GM04504 (cell line): ENCODE results near the gene NFIC.
"Not testable (repeated sequence)": the region's sequence is repeated elsewhere in the genome, so short reads cannot be mapped to it uniquely, and the experiment has no call there.

Experiments
- DNase-seq: peaks from one replicate; pipeline ENCODE4 v3.0.0-alpha.2; 2012; ENCODE audit warnings: low read depth

Gene NFIC

DNA sequence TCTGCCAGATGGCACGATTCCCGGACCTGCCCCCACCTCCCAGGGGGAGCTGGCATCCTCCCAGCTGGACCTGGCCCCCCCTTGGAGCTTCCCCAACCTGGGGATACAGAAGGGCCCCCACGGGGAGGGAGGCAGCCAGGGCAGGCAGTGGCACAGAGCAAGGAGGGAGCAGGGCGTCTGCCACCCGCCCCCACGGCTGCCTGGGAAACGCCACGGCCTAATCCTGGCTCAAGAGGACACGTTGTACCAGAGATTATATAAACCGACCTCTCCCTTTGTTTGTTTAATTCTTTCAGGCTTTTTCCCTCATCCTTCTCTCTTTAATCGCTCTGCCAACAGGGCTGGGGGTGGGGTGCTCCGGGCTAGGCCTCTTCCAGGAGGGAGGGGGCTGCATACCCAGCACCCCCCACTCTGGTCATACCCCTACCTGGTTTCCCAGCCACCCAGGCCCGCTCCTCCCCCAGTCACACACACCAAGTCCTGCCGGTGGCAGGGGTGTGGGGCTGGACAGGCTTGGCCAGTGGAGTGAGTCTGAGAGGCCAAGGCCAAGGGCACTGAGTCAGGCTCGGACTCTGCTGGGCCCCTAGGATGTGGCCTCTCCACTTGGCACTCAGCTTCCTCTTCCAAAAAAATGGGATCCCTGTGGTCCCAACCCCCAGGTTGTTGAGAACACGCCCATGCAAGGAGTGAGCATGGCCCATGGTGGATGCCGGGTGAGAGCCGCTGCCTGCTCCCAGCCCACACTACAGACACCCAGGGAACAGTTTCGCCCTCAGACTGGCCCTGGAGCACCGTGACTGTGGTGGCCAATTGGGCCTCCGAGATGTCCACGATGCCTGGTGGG, 29.5 kb upstream of the NFIC start:
- no peak for DNase-seq

DNA sequence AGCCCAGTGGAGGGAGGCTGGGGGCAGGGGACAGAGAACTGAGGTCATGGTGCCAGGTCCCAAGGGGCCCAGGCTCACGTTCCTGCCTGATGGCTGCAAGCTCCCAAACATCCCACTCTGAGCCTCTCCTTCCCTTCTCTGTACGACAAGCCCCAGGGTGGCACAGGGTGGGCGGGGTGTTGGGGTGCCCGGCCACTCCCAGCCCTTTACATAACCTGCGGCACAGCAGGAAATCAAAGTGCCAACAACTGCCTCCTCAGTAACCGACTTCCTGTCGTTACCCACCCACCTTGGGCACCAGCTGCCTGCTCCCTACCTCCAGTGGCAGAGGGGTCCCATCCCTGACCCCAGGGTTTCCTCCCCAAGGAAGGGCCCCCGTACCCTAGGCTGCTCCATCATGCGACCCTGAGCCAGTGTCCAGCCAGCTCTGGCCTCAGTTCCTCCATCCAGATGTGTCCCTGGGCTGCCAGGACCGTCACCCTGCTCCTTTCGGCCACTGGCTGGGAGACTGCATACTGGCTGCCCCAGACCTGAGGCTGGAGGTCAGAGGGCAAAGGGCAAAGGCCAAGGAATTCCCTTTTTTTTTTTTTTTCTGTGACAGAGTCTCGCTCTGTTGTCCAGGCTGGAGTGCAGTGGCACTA, 27.7 kb upstream of the NFIC start:
- no peak for DNase-seq

DNA sequence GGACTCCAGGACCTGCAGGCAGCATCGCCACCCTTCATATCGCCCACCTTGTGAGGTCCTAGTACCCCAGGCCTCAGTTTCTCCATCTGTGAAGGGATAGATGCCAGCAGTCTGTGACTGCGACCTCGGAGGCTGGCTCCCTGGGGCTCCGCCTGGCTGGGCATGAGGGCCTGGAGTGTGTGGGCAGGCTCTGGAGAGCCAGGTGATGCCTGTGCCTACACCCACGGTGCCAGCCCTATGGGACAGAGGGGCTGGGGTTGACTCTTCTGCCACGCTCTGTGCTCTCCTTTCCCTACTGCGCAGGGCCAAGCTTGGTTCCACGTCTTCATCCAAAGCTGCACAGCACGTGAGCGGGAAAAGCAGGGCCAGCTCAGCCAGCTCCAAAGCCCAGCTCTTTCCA, 26.0 kb upstream of the NFIC start:
- DNase-seq, result no peak

DNA sequence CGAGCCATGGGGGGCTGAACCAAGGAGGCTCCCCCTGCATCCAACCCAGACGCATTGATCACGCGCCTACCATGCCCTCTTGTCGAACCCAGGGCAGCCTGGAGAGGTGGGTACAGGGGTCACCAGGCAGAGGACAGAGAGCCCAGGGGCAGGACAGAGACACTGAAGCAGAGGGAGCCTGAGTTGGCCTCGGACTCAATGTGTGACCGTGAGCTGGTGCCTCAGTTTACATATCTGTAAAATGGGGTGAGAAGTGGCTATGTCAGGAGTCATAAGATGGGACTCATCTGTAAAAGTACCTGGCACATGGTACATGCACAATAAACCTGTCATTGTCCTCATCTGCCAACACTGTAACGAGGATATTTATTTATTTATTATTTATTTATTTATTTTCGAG, 24.1 kb upstream of the NFIC start:
- no peak for DNase-seq

DNA sequence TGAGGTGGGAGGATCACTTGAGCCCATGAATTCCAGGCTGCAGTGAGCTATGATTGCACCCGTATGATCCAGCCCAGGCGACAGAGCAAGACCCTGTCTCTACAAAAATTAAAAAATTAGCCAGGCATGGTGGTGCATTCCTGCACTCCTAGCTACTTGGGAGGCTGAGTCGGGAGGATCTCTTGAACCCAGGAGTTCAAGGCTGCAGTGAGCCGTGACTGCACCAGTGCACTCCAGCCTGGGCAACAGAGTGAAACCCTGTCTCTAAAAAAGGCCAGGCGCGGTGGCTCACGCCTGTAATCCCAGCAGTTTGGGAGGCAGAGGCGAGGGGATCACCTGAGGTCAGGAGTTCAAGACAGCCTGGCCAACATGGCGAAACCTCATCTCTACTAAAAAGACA, 23.4 kb upstream of the NFIC start:
- not testable (repeated sequence) for DNase-seq

DNA sequence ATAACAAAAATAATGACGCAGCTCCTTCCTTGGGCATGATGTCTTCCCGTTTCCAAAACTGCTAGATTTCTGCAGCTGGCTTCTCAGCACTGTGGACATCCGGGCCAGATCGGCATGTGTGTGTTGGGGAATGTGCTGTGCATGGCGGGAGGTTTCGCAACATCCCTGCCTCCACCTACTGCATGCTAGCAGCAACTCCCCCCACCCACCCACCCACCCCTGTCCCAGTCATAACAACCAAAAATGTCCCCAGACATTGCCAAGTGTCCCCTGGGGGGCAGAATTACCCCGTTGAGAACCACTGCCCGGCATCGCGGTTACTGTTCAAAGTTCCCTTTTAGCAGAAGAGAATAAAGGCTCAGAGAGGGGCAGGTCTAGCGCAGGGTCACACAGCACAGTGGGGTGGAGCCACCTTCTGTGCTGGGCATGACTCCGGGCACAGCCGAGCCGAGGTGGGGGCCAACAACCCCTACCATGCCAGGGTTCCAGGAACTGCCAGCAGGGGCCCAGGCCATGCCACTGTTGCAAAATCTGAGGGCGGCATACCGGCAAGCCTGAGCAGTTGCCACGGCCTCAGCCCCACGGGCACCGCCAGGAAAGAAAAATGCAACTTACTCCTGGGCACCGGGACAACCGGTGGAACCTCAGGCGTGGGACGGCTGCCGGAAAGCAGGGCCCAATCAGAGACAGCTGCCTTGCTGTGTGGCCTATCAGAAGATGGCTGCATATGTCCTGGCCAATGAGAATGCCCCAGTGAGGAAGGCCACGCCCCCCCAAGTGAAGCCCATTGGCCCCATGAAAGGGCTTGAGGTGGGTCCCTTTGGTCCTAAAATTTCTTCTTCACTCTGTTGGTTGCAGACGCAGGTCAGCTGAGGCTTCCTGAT, 22.5 kb upstream of the NFIC start:
- DNase-seq, result peak; percentile 79

DNA sequence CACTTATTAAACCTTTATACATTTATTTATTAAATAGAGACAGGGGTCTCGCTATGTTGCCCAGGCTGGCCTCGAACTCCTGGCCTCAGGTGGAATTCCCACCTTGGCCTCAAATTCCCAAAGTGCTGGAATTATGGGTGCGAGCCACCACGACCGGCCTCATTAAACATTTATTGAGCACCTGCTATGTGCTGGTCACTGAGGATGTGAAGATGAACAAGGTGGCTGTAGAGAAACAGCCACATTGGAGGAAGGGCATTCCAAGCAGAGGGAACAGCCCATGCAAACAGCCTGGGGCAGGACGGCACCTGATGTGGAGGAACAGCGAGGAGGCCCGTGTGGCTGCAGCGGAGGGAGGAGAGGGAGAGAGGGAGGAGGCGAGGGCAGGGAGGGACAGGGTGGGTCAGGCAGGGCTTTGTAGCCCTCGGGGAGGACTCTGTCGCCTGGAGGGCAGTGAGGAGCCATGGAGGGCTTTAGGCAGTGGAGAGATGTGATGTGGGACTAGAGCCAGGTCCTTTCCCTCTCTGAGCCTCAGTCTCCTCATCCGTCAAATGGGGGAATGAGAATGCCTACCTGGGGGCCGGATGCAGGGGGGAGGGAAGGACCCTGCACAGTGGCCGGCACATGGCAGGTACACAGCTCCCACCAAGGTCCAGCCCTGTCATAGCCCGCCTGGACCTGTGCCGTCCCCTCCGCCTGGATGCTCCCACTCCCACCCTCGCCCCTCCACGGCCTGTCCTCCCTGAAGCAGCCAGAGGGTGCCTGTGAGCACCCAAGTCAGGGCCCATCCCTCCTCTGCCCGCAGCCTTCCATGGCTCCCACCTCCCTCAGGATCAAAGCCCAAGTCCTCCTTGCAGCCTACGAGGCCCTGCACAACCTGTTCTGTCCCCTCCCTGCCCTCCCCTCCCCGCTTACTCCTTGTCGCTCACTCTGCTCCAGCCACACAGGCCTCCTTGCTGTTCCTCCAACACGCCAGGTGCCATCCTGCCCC, 21.5 kb upstream of the NFIC start:
- DNase-seq, result no peak

DNA sequence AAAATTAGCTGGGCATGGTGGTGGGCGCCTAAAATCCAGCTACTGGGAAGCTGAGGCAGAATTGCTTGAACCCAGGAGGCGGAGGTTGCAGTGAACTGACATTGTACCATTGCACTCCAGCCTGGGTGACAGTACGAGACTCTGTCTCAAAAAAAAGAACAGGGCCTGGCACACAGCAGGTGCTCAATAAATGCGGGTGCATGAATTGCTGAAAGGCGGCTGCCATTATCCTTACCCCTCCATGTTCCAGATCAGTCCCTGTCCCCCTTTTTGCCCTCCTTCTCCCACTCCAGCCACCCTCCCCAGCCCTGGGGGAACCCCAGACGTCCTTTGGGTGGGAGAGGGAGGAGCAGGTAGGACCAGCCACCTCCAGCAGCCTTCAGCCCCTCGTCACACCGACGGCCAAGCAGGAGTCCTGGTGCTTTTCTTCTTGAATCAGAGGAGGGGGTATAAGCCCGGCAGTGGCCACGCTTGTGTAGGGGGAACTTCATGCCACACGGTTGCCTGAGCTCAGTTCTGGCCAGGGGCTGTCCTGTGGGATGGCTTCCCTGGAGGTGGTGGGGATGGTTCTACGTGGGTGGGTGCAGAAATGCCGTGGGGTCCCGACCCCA, 20.4 kb upstream of the NFIC start:
- no peak for DNase-seq

DNA sequence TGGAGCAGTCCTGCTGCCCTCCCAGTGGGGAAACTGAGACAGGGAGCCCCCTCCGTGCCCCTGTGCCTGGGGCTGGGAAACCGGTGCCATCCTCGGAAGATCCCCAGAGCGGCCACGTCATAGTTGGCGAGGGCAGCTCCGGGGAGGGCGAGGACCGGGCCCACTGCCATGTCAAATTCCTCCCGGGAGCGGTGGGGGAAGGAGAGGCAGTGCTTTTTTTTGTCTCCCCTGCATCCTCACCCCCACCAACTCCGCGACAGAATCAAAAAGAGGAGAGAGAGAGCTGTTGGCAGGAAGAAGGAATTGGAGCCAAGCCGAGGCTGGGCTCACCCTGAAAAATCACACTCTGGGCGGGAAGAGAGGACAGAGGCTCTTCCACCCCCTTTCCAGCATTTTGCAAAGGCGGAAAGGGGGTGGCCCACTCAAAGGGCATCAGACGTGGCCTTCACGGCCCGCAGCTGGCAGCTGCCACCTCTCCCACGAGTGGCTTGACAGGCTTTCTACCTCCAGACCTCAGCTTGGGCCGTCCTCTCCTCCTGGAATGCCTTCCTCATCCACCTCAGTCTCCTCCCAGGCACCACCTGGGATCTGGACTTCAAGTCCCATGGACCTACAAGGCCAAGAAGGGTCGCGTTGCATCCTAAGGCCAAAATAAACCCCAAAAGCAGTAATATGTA, 19.6 kb upstream of the NFIC start:
- no peak for DNase-seq

DNA sequence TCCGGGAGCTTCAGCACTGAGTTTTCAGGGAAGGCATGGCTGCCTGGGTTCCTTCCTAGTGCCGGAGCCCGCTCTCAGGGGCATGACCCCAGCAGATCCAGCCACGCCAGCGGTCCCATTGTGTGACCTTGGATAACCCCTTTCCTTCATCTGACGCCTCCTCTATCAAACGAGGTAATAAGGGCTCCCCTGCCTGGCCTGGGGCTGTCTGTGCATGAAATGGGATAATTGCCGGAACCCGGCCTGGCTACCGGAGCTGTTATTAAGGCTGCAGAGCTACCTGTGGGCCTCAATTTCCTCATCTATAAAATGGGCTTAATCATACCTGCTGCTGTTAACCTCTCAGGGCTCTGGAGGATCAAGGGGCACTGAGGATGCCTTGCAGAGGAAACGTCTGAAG, 18.3 kb upstream of the NFIC start:
- no peak for DNase-seq

DNA sequence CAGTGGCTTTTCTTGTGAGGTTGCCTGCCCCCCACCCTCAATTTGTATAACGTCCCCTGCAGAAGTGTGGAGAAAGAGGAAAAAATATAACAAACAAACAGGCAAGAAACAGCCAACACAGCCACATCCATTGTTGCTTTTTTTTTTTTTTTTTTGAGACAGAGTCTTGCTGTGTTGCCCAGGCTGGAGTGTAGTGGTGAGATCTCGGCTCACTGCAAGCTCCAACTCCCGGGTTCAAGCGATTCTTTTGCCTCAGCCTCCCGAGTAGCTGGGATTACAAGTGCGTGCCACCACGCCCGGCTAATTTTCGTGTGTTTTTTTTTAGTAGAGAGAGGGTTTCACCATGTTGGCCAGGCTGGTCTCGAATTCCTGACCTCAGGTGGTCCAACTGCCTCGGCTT, 17.9 kb upstream of the NFIC start:
- DNase-seq, result not testable (repeated sequence)

DNA sequence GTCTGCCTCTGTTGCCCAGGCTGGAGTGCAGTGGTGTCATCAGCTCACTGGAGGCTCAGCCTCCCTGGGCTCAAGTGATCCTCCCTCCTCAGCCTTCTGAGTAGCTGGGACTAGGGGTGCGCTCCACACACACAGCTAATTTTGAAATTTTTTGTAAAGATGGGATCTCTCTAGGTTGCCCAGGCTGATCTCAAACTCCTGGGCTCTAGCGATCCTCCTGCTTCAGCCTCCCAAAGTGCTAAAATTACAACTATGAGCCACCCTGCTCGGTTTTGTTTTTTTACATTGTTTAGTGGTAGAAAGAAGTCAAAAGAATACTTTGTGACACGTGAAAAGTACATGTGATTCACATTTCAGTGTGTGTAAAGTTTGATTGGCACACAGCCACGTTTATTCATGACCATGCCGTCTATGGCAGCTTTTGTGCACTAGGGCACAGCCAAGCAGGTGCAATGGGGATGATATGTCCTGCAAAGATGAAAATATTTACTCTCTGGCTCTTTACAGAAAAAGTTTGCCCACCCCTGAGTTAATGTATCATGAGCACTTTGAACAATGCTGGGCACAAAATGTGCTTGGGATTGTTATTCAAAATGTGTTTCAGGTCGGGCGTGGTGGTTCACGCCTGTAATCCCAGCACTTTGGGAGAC, 16.2 kb upstream of the NFIC start:
- no peak for DNase-seq

DNA sequence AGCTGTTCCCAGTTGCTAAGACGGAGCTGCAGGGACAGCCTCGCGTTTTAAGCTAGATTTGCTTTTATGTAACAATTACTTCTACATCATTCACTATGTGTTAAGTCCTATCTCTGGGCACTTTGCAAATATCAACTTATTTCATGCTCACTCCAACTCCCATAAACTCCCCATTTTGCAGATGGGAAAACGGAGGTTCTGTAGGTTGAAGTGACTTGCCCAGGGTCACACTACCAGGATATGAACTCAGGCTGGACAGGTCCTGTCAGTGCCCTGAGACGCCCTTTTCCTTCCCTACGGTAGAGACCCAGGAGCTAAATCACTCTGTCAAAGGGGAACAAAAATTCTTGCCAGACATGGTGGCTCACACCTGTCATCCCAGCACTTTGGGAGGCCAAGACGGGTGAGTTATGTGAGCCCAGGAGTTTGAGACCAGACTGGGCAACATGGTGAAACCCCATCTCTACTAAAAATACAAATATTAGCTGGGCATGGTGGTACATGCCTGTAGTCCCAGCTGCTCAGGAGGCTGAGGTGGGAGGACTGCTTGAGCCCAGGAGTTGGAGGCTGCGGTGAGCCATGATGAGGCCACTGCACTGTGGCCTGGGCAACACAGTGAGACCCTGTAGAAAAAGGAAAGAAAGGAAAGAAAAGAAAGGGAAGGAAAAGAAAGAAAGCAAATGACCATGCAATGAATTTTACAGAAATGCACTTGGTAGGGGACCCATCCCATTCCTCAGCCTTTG, 14.5 kb upstream of the NFIC start:
- no peak for DNase-seq

DNA sequence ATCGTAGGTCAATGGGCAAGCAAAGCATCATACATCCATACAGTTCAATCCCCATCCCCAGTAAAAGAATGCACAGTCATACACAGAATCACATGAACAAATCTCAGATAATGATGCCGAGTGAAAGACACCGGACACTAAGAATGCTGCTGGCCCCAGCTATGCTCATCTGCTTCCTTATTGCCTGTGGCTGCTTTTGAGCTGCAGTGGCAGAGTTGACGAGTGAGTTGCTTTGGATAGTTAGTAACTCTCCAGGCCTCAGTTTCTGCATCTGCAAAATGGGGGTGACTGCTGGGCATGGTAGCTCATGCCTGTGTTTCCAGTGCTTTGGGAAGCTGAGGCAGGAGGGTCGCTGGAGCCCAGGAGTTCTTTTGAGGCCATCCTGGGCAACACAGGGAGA, 12.9 kb upstream of the NFIC start:
- no peak for DNase-seq

DNA sequence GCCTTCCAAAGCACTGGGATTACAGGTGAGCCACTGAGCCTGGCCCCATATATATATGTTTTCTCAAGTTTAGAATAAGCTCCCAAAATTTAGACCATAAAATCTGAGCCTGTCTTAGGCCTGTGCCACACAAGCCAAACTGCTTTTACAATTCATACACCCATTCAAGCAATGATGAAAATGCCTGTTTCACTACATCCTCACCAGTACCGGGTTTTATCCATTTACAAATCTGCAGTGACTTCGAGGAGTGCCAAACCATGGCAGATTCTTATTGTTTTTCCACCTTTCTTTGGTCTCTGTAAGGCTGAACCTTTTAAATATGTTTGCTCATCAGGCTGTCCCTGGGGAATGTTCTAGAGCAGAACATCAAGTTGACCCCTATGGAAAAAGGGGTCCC, 9.6 kb upstream of the NFIC start:
- no peak for DNase-seq

DNA sequence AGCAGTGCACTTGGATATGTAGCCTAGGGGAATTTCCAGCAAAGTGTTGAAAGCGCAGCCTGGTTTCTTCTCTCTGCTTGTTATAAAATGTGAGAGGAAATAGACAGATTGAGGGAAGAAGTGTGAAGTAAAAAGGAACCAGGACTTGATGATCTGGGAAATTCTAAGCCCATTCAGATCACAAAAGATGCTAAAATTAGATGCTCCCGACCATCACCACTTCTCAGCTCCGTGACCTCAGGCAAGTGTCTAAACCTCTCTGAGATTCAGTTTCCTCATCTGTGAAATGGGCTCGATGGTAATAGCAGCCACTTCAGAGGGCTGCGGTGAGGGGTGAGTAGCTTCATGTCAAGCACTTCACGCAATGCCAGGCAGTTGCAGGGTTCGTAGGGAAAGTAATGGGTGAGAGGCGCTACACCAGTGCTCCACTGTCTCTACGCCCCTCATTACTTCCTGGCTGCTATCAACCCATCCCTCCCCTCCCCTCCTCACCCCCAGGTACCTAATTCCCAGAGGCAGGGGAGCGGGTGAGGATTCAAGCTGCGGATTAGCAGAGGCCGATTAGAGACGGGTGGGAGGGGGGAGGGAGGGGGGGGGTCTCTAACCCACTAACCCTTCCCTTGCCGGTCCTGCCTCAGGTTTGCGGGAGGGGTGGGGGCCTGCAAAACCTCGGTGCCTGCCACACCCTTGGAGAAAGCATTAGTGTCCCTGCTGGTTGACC, 9.0 kb upstream of the NFIC start:
- DNase-seq, result no peak

DNA sequence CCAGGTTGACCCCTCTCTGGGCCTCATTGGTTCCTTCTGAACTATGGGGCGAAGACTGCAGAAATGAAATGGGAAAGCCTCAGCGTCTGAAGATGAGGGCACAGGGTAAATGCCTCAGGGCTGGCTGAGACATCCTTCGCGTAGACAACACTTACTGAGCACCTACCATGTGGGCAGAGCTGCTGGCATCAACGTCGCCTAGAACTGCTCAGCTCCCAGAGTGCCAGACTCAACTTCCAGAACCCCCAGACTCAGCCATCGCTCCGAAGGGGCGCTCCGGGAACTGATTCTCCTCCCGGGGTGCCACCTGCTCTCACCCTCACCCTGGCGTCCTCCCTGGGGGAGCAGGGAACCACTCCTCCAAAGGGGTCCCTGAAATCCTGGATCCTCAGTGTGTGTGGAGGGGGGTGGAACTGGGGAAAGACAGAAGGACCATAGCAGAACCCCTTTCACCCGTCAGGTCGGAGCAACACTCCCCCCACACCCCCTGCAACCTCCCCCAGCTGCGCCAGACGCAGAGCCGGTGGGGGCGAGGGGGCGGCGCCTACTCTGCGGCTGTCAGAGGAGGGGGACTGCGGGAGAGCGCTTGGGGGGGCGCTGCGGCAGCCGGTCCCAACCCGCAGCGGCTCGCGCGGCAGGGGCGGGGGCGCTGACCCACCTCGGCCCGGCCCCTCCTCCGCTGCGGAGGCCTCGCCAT, 8.2 kb upstream of the NFIC start:
- no peak for DNase-seq

DNA sequence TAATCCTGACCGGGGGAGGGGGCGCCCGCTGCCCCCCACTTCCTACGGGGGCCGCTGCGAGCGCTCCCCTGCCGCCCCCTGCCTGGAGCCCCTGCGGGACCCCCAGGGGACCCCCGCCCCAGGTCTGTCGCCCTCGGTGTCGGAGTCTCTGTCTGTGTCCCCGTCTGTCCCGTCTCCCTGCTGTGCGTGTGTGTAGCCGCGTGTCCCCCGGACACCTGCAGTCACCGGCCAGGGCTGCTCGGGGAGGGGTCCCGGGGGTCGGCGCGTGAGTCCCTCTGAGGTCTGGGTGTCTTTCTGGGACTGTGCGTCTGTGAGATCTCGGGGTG, 7.7 kb upstream of the NFIC start:
- no peak for DNase-seq
